Muscle layer of duodenum (tissue), 2 donors: ENCODE results near the gene AHCTF1.

Experiments used
- H3K27ac ChIP-seq: one replicate; pipeline ENCODE4 v1.7.0; 2013; ENCODE audit warnings: mild to moderate bottlenecking, low read length
- H3K27me3 ChIP-seq: one replicate; pipeline ENCODE4 v1.7.0; 2013; ENCODE audit warnings: low read depth, mild to moderate bottlenecking, control low read depth, low read length
- H3K36me3 ChIP-seq, 2 donors: one replicate each; pipeline ENCODE4 v1.7.0; 2013; ENCODE audit warnings: low read length in 2 of 2, control low read depth in 1 of 2, mild to moderate bottlenecking in 1 of 2; ENCODE audit not compliant: insufficient read depth in 2 of 2, control insufficient read depth in 1 of 2
- H3K4me1 ChIP-seq, 2 donors: one replicate each; pipeline ENCODE4 v1.7.0; 2013; ENCODE audit warnings: low read length in 2 of 2, mild to moderate bottlenecking in 2 of 2, control low read depth in 1 of 2, moderate library complexity in 1 of 2; ENCODE audit not compliant: insufficient read depth in 2 of 2, control insufficient read depth in 1 of 2
- H3K4me3 ChIP-seq, 2 donors: one replicate each; pipeline ENCODE4 v1.7.0; 2013; ENCODE audit warnings: low read length in 2 of 2, low read depth in 1 of 2, mild to moderate bottlenecking in 1 of 2
- H3K9me3 ChIP-seq, 2 donors: one replicate each; pipeline ENCODE4 v1.7.0; 2013; ENCODE audit warnings: low read length in 2 of 2, control low read depth in 1 of 2, mild to moderate bottlenecking in 1 of 2; ENCODE audit not compliant: control insufficient read depth in 1 of 2
- donor health status: healthy.

Gene AHCTF1

GRCh38 chr1:246809473-246809872 is 122.3 kb downstream of the AHCTF1 start:
- Histone ChIP-seq H3K4me1 (no peaks in the 10 kb centered on the region), H3K36me3 (no peaks in the 10 kb centered on the region), H3K4me3 (no peak overlapping the region), H3K9me3 (no peaks in the 10 kb centered on the region), H3K27me3 (no peaks in the 10 kb centered on the region), H3K27ac (no peak overlapping the region)

GRCh38 chr1:246805135-246805716 is 126.5 kb downstream of the AHCTF1 start:
- no peak overlapping the region for H3K4me3 ChIP-seq
- H3K27ac ChIP-seq, result no peak overlapping the region
- no peaks in the 10 kb centered on the region for H3K9me3 ChIP-seq
- no peaks in the 10 kb centered on the region for H3K27me3 ChIP-seq
- no peaks in the 10 kb centered on the region for H3K36me3 ChIP-seq
- no peaks in the 10 kb centered on the region for H3K4me1 ChIP-seq

GRCh38 chr1:246803883-246804282 is 127.9 kb downstream of the AHCTF1 start:
- no peaks in the 10 kb centered on the region for H3K4me1 ChIP-seq
- no peak overlapping the region for H3K4me3 ChIP-seq
- H3K9me3 ChIP-seq, result no peaks in the 10 kb centered on the region
- H3K36me3 ChIP-seq, result no peaks in the 10 kb centered on the region
- H3K27ac ChIP-seq, result no peak overlapping the region
- no peaks in the 10 kb centered on the region for H3K27me3 ChIP-seq

GRCh38 chr1:246803373-246803772 is 128.4 kb downstream of the AHCTF1 start:
- Histone ChIP-seq H3K36me3 (no peaks in the 10 kb centered on the region), H3K4me3 (no peak overlapping the region), H3K27ac (no peak overlapping the region), H3K9me3 (no peaks in the 10 kb centered on the region), H3K27me3 (no peaks in the 10 kb centered on the region), H3K4me1 (no peaks in the 10 kb centered on the region)

- Histone ChIP-seq H3K4me1 (no peaks in the 10 kb centered on the region), H3K27ac (no peak overlapping the region)
Observed at GRCh38 chr1:246801241-246802020, 130.3 kb downstream of the AHCTF1 start.

GRCh38 chr1:246800756-246801155 is 131.0 kb downstream of the AHCTF1 start:
- H3K36me3 ChIP-seq, result no peaks in the 10 kb centered on the region

More at GRCh38 chr1:246801241-246802020, 130.3 kb downstream of the AHCTF1 start:
- H3K9me3 ChIP-seq, result no peaks in the 10 kb centered on the region
- no peak overlapping the region for H3K4me3 ChIP-seq
- no peaks in the 10 kb centered on the region for H3K36me3 ChIP-seq
- H3K27me3 ChIP-seq, result no peaks in the 10 kb centered on the region

GRCh38 chr1:246800356-246800755 is 131.4 kb downstream of the AHCTF1 start:
- no peak overlapping the region for H3K4me3 ChIP-seq
- no peaks in the 10 kb centered on the region for H3K9me3 ChIP-seq
- no peak overlapping the region for H3K27ac ChIP-seq
- no peaks in the 10 kb centered on the region for H3K27me3 ChIP-seq
- H3K36me3 ChIP-seq, result no peaks in the 10 kb centered on the region
- H3K4me1 ChIP-seq, result no peaks in the 10 kb centered on the region

More at GRCh38 chr1:246800756-246801155, 131.0 kb downstream of the AHCTF1 start:
- Histone ChIP-seq H3K27me3 (no peaks in the 10 kb centered on the region), H3K4me3 (no peak overlapping the region), H3K27ac (no peak overlapping the region), H3K9me3 (no peaks in the 10 kb centered on the region), H3K4me1 (no peaks in the 10 kb centered on the region)

GRCh38 chr1:246798606-246799496 is 132.9 kb downstream of the AHCTF1 start:
- no peaks in the 10 kb centered on the region for H3K27me3 ChIP-seq
- peaks cover 0 to 12% of the 10 kb centered on the region in 2 donors for H3K4me1 ChIP-seq
- no peaks in the 10 kb centered on the region for H3K36me3 ChIP-seq
- H3K9me3 ChIP-seq, result no peaks in the 10 kb centered on the region
- H3K27ac ChIP-seq, result no peak overlapping the region
- H3K4me3 ChIP-seq, result no peak overlapping the region

- Histone ChIP-seq H3K4me3 (no peak overlapping the region), H3K27me3 (no peaks in the 10 kb centered on the region), H3K9me3 (no peaks in the 10 kb centered on the region), H3K4me1 (peaks cover 0 to 12% of the 10 kb centered on the region in 2 donors), H3K27ac (no peak overlapping the region), H3K36me3 (no peaks in the 10 kb centered on the region)
Observed at GRCh38 chr1:246798107-246798506, 133.6 kb downstream of the AHCTF1 start.

GRCh38 chr1:246797597-246797996 is 134.2 kb downstream of the AHCTF1 start:
- no peak overlapping the region for H3K27ac ChIP-seq
- H3K4me3 ChIP-seq, result no peak overlapping the region
- H3K4me1 ChIP-seq, result peaks cover 0 to 12% of the 10 kb centered on the region in 2 donors
- no peaks in the 10 kb centered on the region for H3K36me3 ChIP-seq
- H3K9me3 ChIP-seq, result no peaks in the 10 kb centered on the region
- no peaks in the 10 kb centered on the region for H3K27me3 ChIP-seq

GRCh38 chr1:246797157-246797556 is 134.6 kb downstream of the AHCTF1 start:
- no peaks in the 10 kb centered on the region for H3K36me3 ChIP-seq
- no peaks in the 10 kb centered on the region for H3K27me3 ChIP-seq
- peaks cover 0 to 12% of the 10 kb centered on the region in 2 donors for H3K4me1 ChIP-seq
- no peak overlapping the region for H3K4me3 ChIP-seq
- H3K27ac ChIP-seq, result no peak overlapping the region
- H3K9me3 ChIP-seq, result no peaks in the 10 kb centered on the region
